BE2C (cell line): ENCODE measurements around the gene AUTS2.
"Not testable (repeated sequence)": the region's sequence is repeated elsewhere in the genome, so short reads cannot be mapped to it uniquely, and the experiment has no call there.

Experiments used
- DNase-seq: peaks from one replicate; pipeline ENCODE4 v3.0.0-alpha.2; 2020
- H3K27me3 ChIP-seq: fragments of 250-450 bp; sonication (Bioruptor Pico); 2 replicates; pipeline ENCODE4 v1.5.1; 2020; ENCODE audit warnings: mild to moderate bottlenecking
- H3K36me3 ChIP-seq: fragments of 250-450 bp; sonication (Bioruptor Pico); 2 replicates; pipeline ENCODE4 v1.5.1; 2020; ENCODE audit warnings: mild to moderate bottlenecking
- H3K4me1 ChIP-seq: fragments of 250-450 bp; sonication (Bioruptor Pico); 2 replicates; pipeline ENCODE4 v1.5.1; 2020
- H3K4me3 ChIP-seq: 2 replicates; pipeline ENCODE4 v1.5.1; 2011; ENCODE audit warnings: low read depth, low read length
- H3K9me3 ChIP-seq: fragments of 250-450 bp; sonication (Bioruptor Pico); 2 replicates; pipeline ENCODE4 v1.5.1; 2020
- CTCF ChIP-seq: IDR thresholded peaks from 2 replicates; pipeline ENCODE4 v1.5.1; 2012; ENCODE audit warnings: mild to moderate bottlenecking, low read depth, low read length

Gene AUTS2

GRCh38 chr7:70591643-70592042 is 993.4 kb downstream of the AUTS2 start:
- no peak for TF ChIP-seq CTCF
- Histone ChIP-seq H3K4me1 (no peaks in the 10 kb centered on the region; the same call in 1 of the 2 replicates), H3K27me3 (peaks cover 15% of the 10 kb centered on the region), H3K9me3 (no peaks in the 10 kb centered on the region), H3K4me3 (no peak overlapping the region), H3K36me3 (no peaks in the 10 kb centered on the region)
- DNase-seq, result no peak

GRCh38 chr7:70592171-70592570 is 993.9 kb downstream of the AUTS2 start:
- Histone ChIP-seq H3K4me1 (no peaks in the 10 kb centered on the region; the same call in 1 of the 2 replicates), H3K27me3 (peaks cover 21% of the 10 kb centered on the region), H3K4me3 (no peak overlapping the region), H3K36me3 (no peaks in the 10 kb centered on the region), H3K9me3 (no peaks in the 10 kb centered on the region)
- DNase-seq, result no peak
- no peak for TF ChIP-seq CTCF

- TF ChIP-seq CTCF, result no peak
- Histone ChIP-seq H3K27me3 (peaks cover 24% of the 10 kb centered on the region), H3K4me1 (no peaks in the 10 kb centered on the region; the same call in 1 of the 2 replicates), H3K9me3 (no peaks in the 10 kb centered on the region), H3K4me3 (no peak overlapping the region), H3K36me3 (no peaks in the 10 kb centered on the region)
- DNase-seq, result no peak
Measured at GRCh38 chr7:70594170-70594569, 995.9 kb downstream of the AUTS2 start.

GRCh38 chr7:70594885-70595284 is 996.6 kb downstream of the AUTS2 start:
- not testable (repeated sequence) for H3K36me3 ChIP-seq, H3K4me3 ChIP-seq, H3K9me3 ChIP-seq, H3K4me1 ChIP-seq, DNase-seq
- H3K27me3 ChIP-seq, result peaks cover 24% of the 10 kb centered on the region

- Histone ChIP-seq H3K4me3 (peak overlapping the region; percentile 55), H3K9me3 (no peaks in the 10 kb centered on the region), H3K27me3 (peaks cover 24% of the 10 kb centered on the region), H3K4me1 (no peaks in the 10 kb centered on the region; the same call in 1 of the 2 replicates), H3K36me3 (no peaks in the 10 kb centered on the region)
- no peak for DNase-seq
- no peak for TF ChIP-seq CTCF
Measured at GRCh38 chr7:70595370-70595754, 997.1 kb downstream of the AUTS2 start.

GRCh38 chr7:70595755-70596597 is 997.7 kb downstream of the AUTS2 start:
- peak; percentile 40 for DNase-seq

More at GRCh38 chr7:70595755-70596597, 997.7 kb downstream of the AUTS2 start:
- Histone ChIP-seq H3K36me3 (no peaks in the 10 kb centered on the region), H3K9me3 (no peaks in the 10 kb centered on the region), H3K4me1 (no peaks in the 10 kb centered on the region; the same call in 1 of the 2 replicates), H3K4me3 (peak overlapping the region; percentile 55), H3K27me3 (peaks cover 24% of the 10 kb centered on the region)
- TF ChIP-seq CTCF, result no peak
